Keratinocyte (primary cell): Measurements from ENCODE around the gene PRKCZ. TPM values are rescaled to one million over a fixed set of nuclear protein-coding genes. Genes with fewer than 3 reads are reported as not detected.

Experiments used
- DNase-seq: peaks from one replicate; pipeline ENCODE4 v3.0.0-alpha.2; 2011; ENCODE audit warnings: low read depth, missing footprints, low spot score
- FAIRE-seq: peaks from 2 replicates; lab custom pipeline; 2011; peaks lifted over from hg19 to GRCh38; lab: Jason Lieb, UNC
- H2AFZ ChIP-seq: 2 replicates; pipeline ENCODE4 v1.6.0; 2012; ENCODE audit warnings: low read length, control low read depth, inconsistent platforms; ENCODE audit not compliant: control insufficient read depth
- H3K27ac ChIP-seq: 2 replicates; pipeline ENCODE4 v1.5.1; 2011; ENCODE audit warnings: low read length; ENCODE audit not compliant: control insufficient read depth, insufficient read depth
- H3K27me3 ChIP-seq: 3 replicates; pipeline ENCODE4 v1.6.0; 2011; ENCODE audit warnings: low read length; ENCODE audit not compliant: control insufficient read depth, insufficient read depth; ENCODE audit errors: extremely low read depth
- H3K36me3 ChIP-seq, 2 experiments: 2 replicates in 1 of 2; 3 replicates in 1 of 2; pipeline ENCODE4 v1.5.1; 2011; ENCODE audit warnings: low read length in 2 of 2, mild to moderate bottlenecking in 1 of 2; ENCODE audit not compliant: control insufficient read depth in 2 of 2, insufficient read depth in 2 of 2; ENCODE audit errors: extremely low read depth in 1 of 2
- H3K4me1 ChIP-seq: 3 replicates; pipeline ENCODE4 v1.5.1; 2011; ENCODE audit warnings: low read length; ENCODE audit not compliant: control insufficient read depth, insufficient read depth; ENCODE audit errors: extremely low read depth
- H3K4me2 ChIP-seq: 3 replicates; pipeline ENCODE4 v1.6.0; 2011; ENCODE audit warnings: low read depth, low read length; ENCODE audit not compliant: control insufficient read depth, insufficient read depth; ENCODE audit errors: extremely low read depth
- H3K4me3 ChIP-seq, 3 experiments: fragments of 200-600 bp in 1 of 3; sonication (generic) in 1 of 3; 2 replicates in 2 of 3; 3 replicates in 1 of 3; pipeline ENCODE4 v1.5.1; 2011 to 2016; ENCODE audit warnings: low read length in 3 of 3, mild to moderate bottlenecking in 3 of 3, control low read depth in 2 of 3, inconsistent platforms in 1 of 3, low read depth in 1 of 3, mixed read lengths in 1 of 3, mixed run types in 1 of 3, moderate library complexity in 1 of 3; ENCODE audit not compliant: control insufficient read depth in 2 of 3, insufficient read depth in 2 of 3; ENCODE audit errors: extremely low read depth in 1 of 3
- H3K79me2 ChIP-seq: 2 replicates; pipeline ENCODE4 v1.6.0; 2012; ENCODE audit warnings: low read length; ENCODE audit not compliant: control insufficient read depth, insufficient read depth
- H3K9ac ChIP-seq: 3 replicates; pipeline ENCODE4 v1.6.0; 2011; ENCODE audit warnings: low read length; ENCODE audit not compliant: control insufficient read depth, insufficient read depth; ENCODE audit errors: extremely low read depth
- H3K9me1 ChIP-seq: 3 replicates; pipeline ENCODE4 v1.6.0; 2011; ENCODE audit warnings: low read length; ENCODE audit not compliant: control insufficient read depth, insufficient read depth; ENCODE audit errors: extremely low read depth
- H3K9me3 ChIP-seq: 2 replicates; pipeline ENCODE4 v1.5.1; 2012; ENCODE audit warnings: low read depth, low read length; ENCODE audit not compliant: control insufficient read depth
- H4K20me1 ChIP-seq: 3 replicates; pipeline ENCODE4 v1.6.0; 2011; ENCODE audit warnings: low read length; ENCODE audit not compliant: control insufficient read depth, insufficient read depth; ENCODE audit errors: extremely low read depth
- CTCF ChIP-seq, 3 experiments: IDR thresholded peaks in 1 of 3; conservative IDR thresholded peaks in 1 of 3; optimal IDR thresholded peaks in 1 of 3; 2 replicates in 2 of 3; 3 replicates in 1 of 3; pipeline versions ENCODE3 to v1.5.1; 2011; ENCODE audit warnings: low read length in 3 of 3, mild to moderate bottlenecking in 3 of 3, moderate library complexity in 2 of 3, control low read depth in 1 of 3, inconsistent platforms in 1 of 3; ENCODE audit not compliant: insufficient read depth in 2 of 3; ENCODE audit errors: extremely low read depth in 1 of 3
- EZH2 ChIP-seq: IDR thresholded peaks from one replicate; pipeline ENCODE4 v1.6.1; 2012; ENCODE audit warnings: inconsistent platforms, mild to moderate bottlenecking, low read length, moderate library complexity
- dilution Hi-C: fragments of 300-500 bp; cut with MboI; formaldehyde crosslinking; loops from one replicate; pipeline ENCODE4 v1.7.0; 2020; ENCODE audit warnings: low sequenced_read_pairs; ENCODE audit not compliant: extremely low pct_ligation_motif_present
- polyA plus RNA-seq, 5 experiments: library from polyadenylated mRNA; depleted of rRNA in 3 of 5; stranded (reverse) in 3 of 5; stranded (forward) in 1 of 5; unstranded in 1 of 5; fragments of >200 nt; gene quantifications; 1 replicate in 1 of 5; 2 replicates in 3 of 5; 3 replicates in 1 of 5; pipeline versions ENCODE4 v1.2.1 to v1.2.3, GENCODE V29; 2011 to 2012; ENCODE audit warnings: missing spikeins in 2 of 5, low read depth in 1 of 5, low replicate concordance in 1 of 5

PRKCZ gene
- polyA plus RNA-seq, 1 donor (not counting 4 experiments of a cell fraction or from before 2014, with no cell fraction given), result 36.3 TPM

GRCh38 chr1:2184531-2184930, 134.3 kb downstream of the PRKCZ start:
- Histone ChIP-seq H3K79me2 (no peaks in the 10 kb centered on the region), H3K36me3 (peaks cover 8 to 11% of the 10 kb centered on the region in 2 experiments), H3K9me3 (no peaks in the 10 kb centered on the region), H3K27me3 (no peaks in the 10 kb centered on the region), H4K20me1 (peaks cover 4% of the 10 kb centered on the region), H3K27ac (no peak overlapping the region), H3K9me1 (no peaks in the 10 kb centered on the region), H3K4me3 (no peak overlapping the region), H2AFZ (no peak overlapping the region), H3K4me2 (no peak overlapping the region), H3K4me1 (no peaks in the 10 kb centered on the region), H3K9ac (no peak overlapping the region)
- DNase-seq (no peak), FAIRE-seq (no peak)
- TF ChIP-seq CTCF (optimal IDR thresholded peaks at IDR 0.05 in 1 of 3, IDR thresholded peaks at IDR 0.05 in 1 of 3, conservative IDR thresholded peaks at IDR 0.05 in 1 of 3; ENCODE audit: extremely low read depth in 1 of 3, insufficient read depth in 2 of 3, low read length in 3 of 3) (no peak), EZH2 (no peak)
- dilution Hi-C loops, result no loop called here

DNA sequence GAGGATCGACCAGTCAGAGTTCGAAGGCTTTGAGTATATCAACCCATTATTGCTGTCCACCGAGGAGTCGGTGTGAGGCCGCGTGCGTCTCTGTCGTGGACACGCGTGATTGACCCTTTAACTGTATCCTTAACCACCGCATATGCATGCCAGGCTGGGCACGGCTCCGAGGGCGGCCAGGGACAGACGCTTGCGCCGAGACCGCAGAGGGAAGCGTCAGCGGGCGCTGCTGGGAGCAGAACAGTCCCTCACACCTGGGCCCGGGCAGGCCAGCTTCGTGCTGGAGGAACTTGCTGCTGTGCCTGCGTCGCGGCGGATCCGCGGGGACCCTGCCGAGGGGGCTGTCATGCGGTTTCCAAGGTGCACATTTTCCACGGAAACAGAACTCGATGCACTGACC, 134.7 kb downstream of the PRKCZ start:
- Histone ChIP-seq H3K9me1 (no peaks in the 10 kb centered on the region), H3K27me3 (no peaks in the 10 kb centered on the region), H4K20me1 (peaks cover 4% of the 10 kb centered on the region), H3K9ac (no peak overlapping the region), H3K36me3 (peaks cover 8 to 11% of the 10 kb centered on the region in 2 experiments), H3K79me2 (no peaks in the 10 kb centered on the region), H3K4me1 (peaks cover under 1% of the 10 kb centered on the region), H3K9me3 (no peaks in the 10 kb centered on the region), H3K27ac (no peak overlapping the region), H2AFZ (no peak overlapping the region), H3K4me2 (no peak overlapping the region), H3K4me3 (no peak overlapping the region)
- TF ChIP-seq EZH2, result no peak
- TF ChIP-seq CTCF (optimal IDR thresholded peaks at IDR 0.05 in 1 of 3, IDR thresholded peaks at IDR 0.05 in 1 of 3, conservative IDR thresholded peaks at IDR 0.05 in 1 of 3; ENCODE audit: extremely low read depth in 1 of 3, insufficient read depth in 2 of 3, low read length in 3 of 3), result no peak
- dilution Hi-C loops, result no loop called here
- FAIRE-seq (no peak), DNase-seq (no peak)
